Endothelial cell of umbilical vein (primary cell): ENCODE measurements around the gene KPTN. TPM values are rescaled to one million over a fixed set of nuclear protein-coding genes. Genes with fewer than 3 reads are reported as not detected.

Experiments
- BruUV-seq: library from RNA; stranded (reverse); fragments of 400-500 nt; replicated peaks from 2 replicates; lab custom pipeline; 2021; lab: Mats Ljungman, UMichigan
- CTCF ChIA-PET: fragments of 300-600, 350-600 bp; sonication (Branson Sonifier 250); formaldehyde crosslinking; loops from one replicate; lab custom pipeline; 2021; ENCODE audit warnings: antibody characterized with exemption, inconsistent platforms; lab: Charles Lee
- POLR2A ChIA-PET: fragments of 300-600, 350-600 bp; sonication (Branson Sonifier 250); formaldehyde crosslinking; loops from one replicate; lab custom pipeline; 2021; ENCODE audit warnings: antibody characterized with exemption, inconsistent platforms; lab: Charles Lee
- DNase-seq: peaks from one replicate; pipeline ENCODE4 v3.0.0-alpha.2; 2011; ENCODE audit warnings: low read depth, low spot score
- FAIRE-seq: peaks from 2 replicates; lab custom pipeline; 2011; peaks lifted over from hg19 to GRCh38; lab: Jason Lieb, UNC
- H2AFZ ChIP-seq: 2 replicates; pipeline ENCODE4 v1.6.0; 2012; ENCODE audit warnings: low read depth, low read length, control low read depth, inconsistent platforms
- H3K27ac ChIP-seq: 2 replicates; pipeline ENCODE4 v1.5.1; 2011; ENCODE audit warnings: low read depth, mild to moderate bottlenecking, control low read depth, low read length, moderate library complexity; ENCODE audit not compliant: insufficient read depth
- H3K27me3 ChIP-seq, 2 experiments: 2 replicates each; pipeline versions ENCODE4 v1.6.0 to v1.6.1; 2011; ENCODE audit warnings: low read length in 2 of 2, mixed read lengths in 1 of 2; ENCODE audit not compliant: control insufficient read depth in 2 of 2, insufficient read depth in 2 of 2
- H3K36me3 ChIP-seq, 2 experiments: 2 replicates in 1 of 2; 3 replicates in 1 of 2; pipeline ENCODE4 v1.5.1; 2011; ENCODE audit warnings: low read length in 2 of 2, mild to moderate bottlenecking in 1 of 2, moderate library complexity in 1 of 2; ENCODE audit not compliant: control insufficient read depth in 2 of 2, insufficient read depth in 2 of 2; ENCODE audit errors: extremely low read depth in 1 of 2
- H3K4me1 ChIP-seq: 3 replicates; pipeline ENCODE4 v1.5.1; 2011; ENCODE audit warnings: mild to moderate bottlenecking, low read length; ENCODE audit not compliant: control insufficient read depth, insufficient read depth; ENCODE audit errors: extremely low read depth
- H3K4me2 ChIP-seq: 2 replicates; pipeline ENCODE4 v1.6.1; 2011; ENCODE audit warnings: low read length, control low read depth, mixed read lengths; ENCODE audit not compliant: insufficient read depth
- H3K4me3 ChIP-seq, 3 experiments: fragments of 200-600 bp in 1 of 3; sonication (generic), shearing (Covaris generic) in 1 of 3; replicated peaks in 1 of 3; 2 replicates each; pipeline ENCODE4 v1.5.1; 2011 to 2016; ENCODE audit warnings: control low read depth in 3 of 3, low read length in 3 of 3, mild to moderate bottlenecking in 2 of 3, inconsistent platforms in 1 of 3, low read depth in 1 of 3, moderate library complexity in 1 of 3; ENCODE audit not compliant: insufficient read depth in 1 of 3
- H3K79me2 ChIP-seq: 2 replicates; pipeline ENCODE4 v1.6.0; 2012; ENCODE audit warnings: low read length, inconsistent platforms; ENCODE audit not compliant: control insufficient read depth, insufficient read depth
- H3K9ac ChIP-seq: replicated peaks from 2 replicates; pipeline ENCODE3; 2011; ENCODE audit warnings: low read length, control low read depth; ENCODE audit not compliant: insufficient read depth; ENCODE audit errors: extremely low read depth
- H3K9me1 ChIP-seq: replicated peaks from 3 replicates; pipeline ENCODE4 v1.6.0; 2011; ENCODE audit warnings: mild to moderate bottlenecking, low read length; ENCODE audit not compliant: control insufficient read depth, insufficient read depth; ENCODE audit errors: extremely low read depth
- H3K9me3 ChIP-seq: replicated peaks from 2 replicates; pipeline ENCODE4 v1.5.1; 2012; ENCODE audit warnings: low read length, inconsistent platforms; ENCODE audit not compliant: control insufficient read depth, insufficient read depth
- H4K20me1 ChIP-seq: replicated peaks from 2 replicates; pipeline ENCODE3; 2011; ENCODE audit warnings: mild to moderate bottlenecking, low read length; ENCODE audit not compliant: control insufficient read depth, insufficient read depth; ENCODE audit errors: extremely low read depth
- EZH2 ChIP-seq: IDR thresholded peaks from 2 replicates; pipeline ENCODE4 v1.6.1; 2012; ENCODE audit warnings: borderline replicate concordance, low read depth, mild to moderate bottlenecking, moderate library complexity, low read length, inconsistent platforms; ENCODE audit not compliant: severe bottlenecking
- FOS ChIP-seq: IDR thresholded peaks from 2 replicates; pipeline ENCODE4 v1.6.1; 2011; ENCODE audit warnings: mild to moderate bottlenecking, low read length, moderate library complexity, borderline replicate concordance; ENCODE audit not compliant: insufficient read depth
- GATA2 ChIP-seq: IDR thresholded peaks from 2 replicates; pipeline ENCODE4 v1.7.0; 2011; ENCODE audit warnings: low read depth, mild to moderate bottlenecking, moderate library complexity, mixed read lengths, low read length; ENCODE audit not compliant: insufficient read length, insufficient read depth
- JUN ChIP-seq: IDR thresholded peaks from 2 replicates; pipeline ENCODE4 v1.6.1; 2011; ENCODE audit warnings: borderline replicate concordance, low read depth; ENCODE audit not compliant: insufficient read length, insufficient read depth
- MYC ChIP-seq: IDR thresholded peaks from one replicate; pipeline ENCODE4 v1.6.1; 2011; ENCODE audit warnings: mild to moderate bottlenecking, low read depth, low read length
- POLR2A ChIP-seq: IDR thresholded peaks from 2 replicates; pipeline ENCODE4 v1.6.1; 2012; ENCODE audit warnings: low read depth, mild to moderate bottlenecking, control low read depth, low read length
- POLR2AphosphoS5 ChIP-seq: IDR thresholded peaks from 2 replicates; pipeline ENCODE4 v1.6.1; 2012; ENCODE audit warnings: low read depth, mild to moderate bottlenecking, control low read depth, low read length, moderate library complexity; ENCODE audit not compliant: insufficient read depth
- dilution Hi-C: fragments of 300-500 bp; cut with MboI; formaldehyde crosslinking; loops from one replicate; pipeline ENCODE4 v1.15.0; 2019; ENCODE audit warnings: low sequenced_read_pairs; ENCODE audit not compliant: extremely low pct_ligation_motif_present
- intact Hi-C: fragments of 100-400 bp; cut with micrococcal nuclease; formaldehyde crosslinking; loops from one replicate; pipeline ENCODE4 v1.10.0; 2022
- polyA plus RNA-seq, 4 experiments: library from polyadenylated mRNA; depleted of rRNA in 3 of 4; stranded (reverse) in 3 of 4; unstranded in 1 of 4; fragments of >200 nt; gene quantifications; 2 replicates each; pipeline versions ENCODE4 v1.2.1 to v1.2.3, GENCODE V29; 2011 to 2012; ENCODE audit warnings: missing spikeins in 1 of 4
- total RNA-seq: library from RNA; stranded (reverse); gene quantifications from 2 replicates; pipeline ENCODE4 v1.2.3, GENCODE V29; 2021
- TF ChIP-seq, protein P1 (sequence below): IDR thresholded peaks from 2 replicates; pipeline ENCODE4 v1.6.1; 2011; ENCODE audit not compliant: insufficient read depth, insufficient read length
- TF ChIP-seq, protein P2 (sequence below), 2 donors: IDR thresholded peaks; 1 replicate in 1 of 2; 2 replicates in 1 of 2; pipeline ENCODE4 v1.5.1; 2011; ENCODE audit warnings: low read length in 2 of 2, mild to moderate bottlenecking in 2 of 2, moderate library complexity in 2 of 2, control low read depth in 1 of 2, inconsistent platforms in 1 of 2, low read depth in 1 of 2; ENCODE audit not compliant: insufficient read depth in 1 of 2; ENCODE audit errors: extremely low read depth in 1 of 2

The KPTN gene
- total and polyA plus RNA-seq, 2 donors (not counting 3 experiments of a cell fraction or from before 2014, with no cell fraction given), result 14.7 to 15.5 TPM

DNA sequence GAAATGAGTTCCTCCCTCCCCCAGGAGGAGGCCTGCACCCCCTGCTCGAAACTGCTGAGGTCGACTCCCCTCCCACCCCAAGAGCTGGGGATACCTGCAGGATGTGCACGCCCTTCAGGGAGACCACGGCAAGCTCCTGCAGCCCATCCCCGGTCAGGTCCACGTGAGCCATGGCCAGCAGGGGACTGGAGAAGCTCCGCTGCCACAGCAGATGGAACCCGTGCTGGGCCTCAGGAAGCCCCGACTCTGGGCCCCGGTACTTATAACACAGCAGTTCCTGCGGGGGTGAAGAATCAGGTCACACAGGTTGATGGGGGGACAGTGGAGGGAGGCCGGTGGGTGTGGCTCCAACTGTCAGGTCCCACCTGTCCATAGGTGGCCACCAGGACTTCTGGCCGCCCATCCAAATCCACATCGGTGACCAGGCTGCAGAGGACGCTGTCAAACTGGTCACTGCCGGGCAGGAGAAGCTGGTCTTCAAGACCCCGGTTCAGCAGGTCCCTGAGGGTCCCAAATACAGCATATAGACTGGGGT is 7.5 kb downstream of the KPTN start:
- no peak overlapping the region for H3K9ac ChIP-seq
- no peak overlapping the region for H3K4me2 ChIP-seq
- H3K9me3 ChIP-seq, result no peaks in the 10 kb centered on the region
- TF ChIP-seq JUN (no peak), GATA2 (no peak)
- intact Hi-C loops (no loop called here), dilution Hi-C loops (no loop called here)
- no peaks in the 10 kb centered on the region for H3K9me1 ChIP-seq
- no peak overlapping the region for H3K27ac ChIP-seq
- FAIRE-seq (no peak), DNase-seq (no peak)
- no TSS peak for BruUV-seq
- no peak overlapping the region for H2AFZ ChIP-seq
- POLR2A ChIA-PET, result no interaction called here
- no peaks in the 10 kb centered on the region for H3K4me1 ChIP-seq
- no peaks in the 10 kb centered on the region for H3K79me2 ChIP-seq
- H3K4me3 ChIP-seq, result no peak overlapping the region
- CTCF ChIA-PET, result interaction anchor here (2.0 kb wide), 1 partner anchor 40 kb away, joined by 11 read pairs; no protein-coding TSS in a partner anchor
- no peaks in the 10 kb centered on the region for H4K20me1 ChIP-seq
- H3K36me3 ChIP-seq, result no peaks in the 10 kb centered on the region
- peaks cover 0 to 3% of the 10 kb centered on the region in 2 experiments for H3K27me3 ChIP-seq

DNA sequence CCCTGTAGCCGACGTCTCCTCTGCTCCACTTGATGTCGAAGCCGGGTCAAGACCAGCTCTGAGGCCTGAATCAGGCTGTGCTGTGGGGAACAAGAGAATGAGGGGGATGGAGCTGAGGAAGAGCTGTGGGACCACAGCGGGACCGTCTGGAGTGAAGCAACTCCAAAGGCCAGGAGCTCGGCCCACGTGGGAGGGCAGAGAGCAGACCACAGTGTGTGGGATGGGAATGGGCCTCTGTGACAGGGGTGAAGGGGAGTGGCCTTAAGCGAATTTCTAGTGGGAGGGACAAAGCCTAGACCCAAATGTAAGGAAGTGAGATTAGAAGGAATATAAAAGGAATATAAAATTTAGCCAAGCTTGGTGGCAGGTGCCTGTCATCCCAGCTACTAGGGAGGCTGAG is 8.6 kb downstream of the KPTN start:
- Histone ChIP-seq H2AFZ (no peak overlapping the region), H3K9me1 (no peaks in the 10 kb centered on the region), H3K4me2 (no peak overlapping the region), H3K27ac (no peak overlapping the region), H3K4me3 (no peak overlapping the region), H3K4me1 (no peaks in the 10 kb centered on the region), H3K27me3 (peaks cover 10 to 12% of the 10 kb centered on the region in 2 experiments), H3K36me3 (no peaks in the 10 kb centered on the region), H3K79me2 (no peaks in the 10 kb centered on the region), H3K9me3 (no peaks in the 10 kb centered on the region), H3K9ac (no peak overlapping the region), H4K20me1 (no peaks in the 10 kb centered on the region)
- intact Hi-C loops, result no loop called here
- BruUV-seq, result no TSS peak
- dilution Hi-C loops, result no loop called here
- FAIRE-seq (no peak), DNase-seq (no peak)
- TF ChIP-seq EZH2 (no peak), MYC (no peak), JUN (no peak), POLR2A (no peak), POLR2AphosphoS5 (no peak), FOS (no peak), GATA2 (no peak)
- TF ChIP-seq, protein P1, sequence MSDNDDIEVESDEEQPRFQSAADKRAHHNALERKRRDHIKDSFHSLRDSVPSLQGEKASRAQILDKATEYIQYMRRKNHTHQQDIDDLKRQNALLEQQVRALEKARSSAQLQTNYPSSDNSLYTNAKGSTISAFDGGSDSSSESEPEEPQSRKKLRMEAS, result no peak
- TF ChIP-seq, protein P2, sequence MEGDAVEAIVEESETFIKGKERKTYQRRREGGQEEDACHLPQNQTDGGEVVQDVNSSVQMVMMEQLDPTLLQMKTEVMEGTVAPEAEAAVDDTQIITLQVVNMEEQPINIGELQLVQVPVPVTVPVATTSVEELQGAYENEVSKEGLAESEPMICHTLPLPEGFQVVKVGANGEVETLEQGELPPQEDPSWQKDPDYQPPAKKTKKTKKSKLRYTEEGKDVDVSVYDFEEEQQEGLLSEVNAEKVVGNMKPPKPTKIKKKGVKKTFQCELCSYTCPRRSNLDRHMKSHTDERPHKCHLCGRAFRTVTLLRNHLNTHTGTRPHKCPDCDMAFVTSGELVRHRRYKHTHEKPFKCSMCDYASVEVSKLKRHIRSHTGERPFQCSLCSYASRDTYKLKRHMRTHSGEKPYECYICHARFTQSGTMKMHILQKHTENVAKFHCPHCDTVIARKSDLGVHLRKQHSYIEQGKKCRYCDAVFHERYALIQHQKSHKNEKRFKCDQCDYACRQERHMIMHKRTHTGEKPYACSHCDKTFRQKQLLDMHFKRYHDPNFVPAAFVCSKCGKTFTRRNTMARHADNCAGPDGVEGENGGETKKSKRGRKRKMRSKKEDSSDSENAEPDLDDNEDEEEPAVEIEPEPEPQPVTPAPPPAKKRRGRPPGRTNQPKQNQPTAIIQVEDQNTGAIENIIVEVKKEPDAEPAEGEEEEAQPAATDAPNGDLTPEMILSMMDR (IDR thresholded peaks at IDR 0.05; ENCODE audit: extremely low read depth in 1 of 2, insufficient read depth in 1 of 2, low read depth in 1 of 2, low read length in 2 of 2), result no peak
- CTCF ChIA-PET, result interaction anchor here (1.6 to 2.0 kb wide), 2 partner anchors 39 to 226 kb away, joined by 3 to 11 read pairs; no protein-coding TSS in a partner anchor
- POLR2A ChIA-PET, result no interaction called here
